K562 (cell line): ENCODE results near the gene MLLT3. TPM values are rescaled to one million over a fixed set of nuclear protein-coding genes. Genes with fewer than 3 reads are reported as not detected.

Experiments
- ATAC-seq: fragments of 200-7000 bp; cut with Tn5 transposase; 3 replicates; pipeline ENCODE4 v1.9.1; 2020; ENCODE audit warnings: moderate library complexity
- BruUV-seq: library from RNA; stranded (reverse); fragments of 400-500 nt; replicated peaks from 2 replicates; lab custom pipeline; 2021; lab: Mats Ljungman, UMichigan
- CTCF ChIA-PET: fragments of 300-600 bp; formaldehyde crosslinking; extraction: SDS; loops from one replicate; lab custom pipeline; 2021; ENCODE audit warnings: low intra/inter-chr PET ratio; lab: Yijun Ruan, JAX
- POLR2A ChIA-PET: fragments of 300-600, 350-650 bp; sonication (Branson Sonifier 250); formaldehyde crosslinking; extraction: SDS; loops from one replicate; lab custom pipeline; 2021; ENCODE audit warnings: antibody characterized with exemption, inconsistent platforms; lab: Yijun Ruan, JAX
- DNase-seq, 4 experiments: peaks; one replicate each; pipeline versions ENCODE4 v3.0.0 to v3.0.0-alpha.2; 2011 to 2018; ENCODE audit warnings: low spot score in 3 of 4, mixed read lengths in 3 of 4; ENCODE audit errors: extremely low read depth in 1 of 4
- FAIRE-seq: peaks from 2 replicates; lab custom pipeline; 2011; peaks lifted over from hg19 to GRCh38; lab: Jason Lieb, UNC
- H2AFZ ChIP-seq: 2 replicates; pipeline ENCODE4 v1.6.0; 2011; ENCODE audit warnings: low read depth, low read length, control low read depth, inconsistent platforms
- H3K27ac ChIP-seq: fragments of 200-600 bp; 3 replicates; pipeline ENCODE4 v1.8.0; 2011; ENCODE audit warnings: low read depth, mild to moderate bottlenecking, control low read depth, inconsistent platforms, low read length, moderate library complexity, mixed read lengths; ENCODE audit errors: extremely low read depth
- H3K27me3 ChIP-seq, 2 experiments: fragments of 300-600 bp in 1 of 2; 2 replicates in 1 of 2; 3 replicates in 1 of 2; pipeline versions ENCODE4 v1.6.0 to v1.8.0; 2011; ENCODE audit warnings: inconsistent platforms in 2 of 2, low read length in 2 of 2, mild to moderate bottlenecking in 1 of 2, mixed read lengths in 1 of 2, moderate library complexity in 1 of 2; ENCODE audit not compliant: control insufficient read depth in 2 of 2, insufficient read depth in 2 of 2
- H3K36me3 ChIP-seq: fragments of 300-600 bp; 3 replicates; pipeline ENCODE4 v1.8.0; 2011; ENCODE audit warnings: mild to moderate bottlenecking, low read length, inconsistent platforms; ENCODE audit not compliant: control insufficient read depth, insufficient read depth
- H3K4me1 ChIP-seq, 2 experiments: fragments of 200-600 bp in 1 of 2; replicated peaks in 1 of 2; 2 replicates in 1 of 2; 3 replicates in 1 of 2; pipeline versions ENCODE4 v1.5.1 to v1.8.0; 2011; ENCODE audit warnings: inconsistent platforms in 2 of 2, low read length in 2 of 2, mild to moderate bottlenecking in 1 of 2, mixed read lengths in 1 of 2, moderate library complexity in 1 of 2; ENCODE audit not compliant: control insufficient read depth in 2 of 2, insufficient read depth in 2 of 2
- H3K4me2 ChIP-seq: 2 replicates; pipeline ENCODE4 v1.6.1; 2011; ENCODE audit warnings: low read length, control low read depth, inconsistent platforms, mixed read lengths; ENCODE audit not compliant: insufficient read depth
- H3K4me3 ChIP-seq: fragments of 200-600 bp; sonication (generic), shearing (Covaris generic); 2 replicates; pipeline ENCODE4 v1.5.1; 2016; ENCODE audit warnings: control low read depth, inconsistent platforms
- H3K79me2 ChIP-seq: fragments of 200-600 bp; 3 replicates; pipeline ENCODE4 v1.8.0; 2011; ENCODE audit warnings: low read length, inconsistent platforms; ENCODE audit not compliant: control insufficient read depth, insufficient read depth
- H3K9ac ChIP-seq, 2 experiments: 2 replicates each; pipeline versions ENCODE4 v1.6.0 to v1.6.1; 2011; ENCODE audit warnings: low read depth in 2 of 2, low read length in 2 of 2, control low read depth in 1 of 2, inconsistent platforms in 1 of 2, mild to moderate bottlenecking in 1 of 2, mixed read lengths in 1 of 2; ENCODE audit not compliant: insufficient read depth in 1 of 2
- H3K9me1 ChIP-seq: one replicate; pipeline ENCODE4 v1.6.0; 2011; ENCODE audit warnings: inconsistent platforms, mild to moderate bottlenecking, low read length, moderate library complexity; ENCODE audit not compliant: control insufficient read depth, insufficient read depth
- H3K9me3 ChIP-seq: replicated peaks from 2 replicates; pipeline ENCODE4 v1.5.1; 2011; ENCODE audit warnings: low read depth, low read length, inconsistent platforms; ENCODE audit not compliant: control insufficient read depth, insufficient read depth
- H4K20me1 ChIP-seq: replicated peaks from 2 replicates; pipeline ENCODE4 v1.6.1; 2011; ENCODE audit warnings: low read length, inconsistent platforms, mixed read lengths; ENCODE audit not compliant: control insufficient read depth, insufficient read depth
- SFPQ ChIP-seq: fragments of 200-400 bp; formaldehyde crosslinking; IDR thresholded peaks from 2 replicates; pipeline ENCODE4 v1.6.1; 2017; ENCODE audit warnings: mild to moderate bottlenecking, low read depth, low read length, moderate library complexity
- SNRNP70 ChIP-seq: fragments of 200-400 bp; formaldehyde crosslinking; optimal IDR thresholded peaks from 2 replicates; pipeline ENCODE3; 2017; ENCODE audit warnings: low read depth, low read length
- WGBS: fragments of 100-300 bp; shearing (Covaris generic); methylation state at CpG from one replicate; pipeline ENCODE4 v1.1.6; 2016; ENCODE audit warnings: low coverage, mixed read lengths; ENCODE audit not compliant: insufficient coverage; ENCODE audit errors: missing lambda C conversion rate; 5-methylcytosine and 5-hydroxymethylcytosine counted together
- in situ Hi-C: fragments of 300-500 bp; cut with MboI; formaldehyde crosslinking; loops from 4 replicates; pipeline ENCODE4 v1.15.0; 2018; ENCODE audit warnings: inconsistent platforms, mixed read lengths
- intact Hi-C: fragments of 100-400 bp; cut with micrococcal nuclease; formaldehyde crosslinking; loops from 2 replicates; pipeline ENCODE4 v1.14.2; 2022
- polyA plus RNA-seq, 8 experiments: library from polyadenylated mRNA; depleted of rRNA in 4 of 8; stranded (reverse) in 5 of 8; unstranded in 3 of 8; fragments of >200 nt; fragmentation: Nextera tagmentation in 2 of 8; fragmentation: Illumina TruSeq in 1 of 8; extraction: Ambion mirVana in 2 of 8; extraction: Trizol in 1 of 8; gene quantifications; 2 replicates each; pipeline versions ENCODE4 v1.2.1 to v1.2.3, GENCODE V29; 2011 to 2014; ENCODE audit warnings: inconsistent platforms in 1 of 8, missing spikeins in 1 of 8
- total RNA-seq, 7 experiments: library from RNA; depleted of rRNA in 6 of 7; stranded (reverse); fragments of >200 nt in 6 of 7; fragmentation: Illumina TruSeq in 2 of 7; extraction: Trizol in 2 of 7; gene quantifications; 2 replicates each; pipeline versions ENCODE4 v1.2.1 to v1.2.3, GENCODE V29; 2011 to 2021; ENCODE audit warnings: low replicate concordance in 1 of 7

The MLLT3 gene
- total and polyA plus RNA-seq, 9 of the 15 experiments (the other 6 are each of a cell fraction or from before 2014, with no cell fraction given) = 0.07 to 0.42 (median 0.22) TPM; not detected in 4

GRCh38 chr9:20593537-20593936 is 28.8 kb downstream of the MLLT3 start:
- in situ Hi-C loops = no loop called here

More at GRCh38 chr9:20593537-20593936, 28.8 kb downstream of the MLLT3 start:
- ChIA-PET CTCF (no interaction called here), POLR2A (interaction anchor here (0.6 kb wide), 1 partner anchor 40 kb away, joined by 3 read pairs; no protein-coding TSS in a partner anchor)
- intact Hi-C loops = no loop called here
- ATAC-seq = no peak
- no peak for DNase-seq
- Histone ChIP-seq H4K20me1 (no peaks in the 10 kb centered on the region), H3K27ac (no peak overlapping the region), H3K9me3 (no peaks in the 10 kb centered on the region), H3K79me2 (no peaks in the 10 kb centered on the region), H3K4me3 (no peak overlapping the region), H3K27me3 (no peaks in the 10 kb centered on the region), H3K9me1 (no peaks in the 10 kb centered on the region), H3K9ac (no peak overlapping the region), H3K4me1 (no peaks in the 10 kb centered on the region), H2AFZ (no peak overlapping the region), H3K36me3 (no peaks in the 10 kb centered on the region), H3K4me2 (no peak overlapping the region)
- WGBS = 0% methylated on average over 1 of the region's 2 CpGs
- no peak for TF ChIP-seq SFPQ
- no peak for TF ChIP-seq SNRNP70
- BruUV-seq = no TSS peak
- no peak for FAIRE-seq
